SU-DHL-6 (cell line): ENCODE results near the gene THUMPD2.
A peak's percentile ranks its signal among the peaks of the same experiment; 100 is the strongest.

ENCODE experiments used
- H2AFZ ChIP-seq: fragments of 200-600 bp; sonication (generic); 2 replicates; pipeline ENCODE4 v1.6.1; 2014; ENCODE audit warnings: low read depth, mild to moderate bottlenecking, moderate library complexity, mixed read lengths, antibody characterized with exemption, low read length; ENCODE audit not compliant: severe bottlenecking
- H3F3A ChIP-seq: fragments of 200-600 bp; shearing (Covaris generic); 2 replicates; pipeline ENCODE4 v1.6.0; 2016; ENCODE audit warnings: antibody characterized with exemption, mild to moderate bottlenecking; ENCODE audit not compliant: insufficient read depth
- H3K27ac ChIP-seq: fragments of 200-600 bp; sonication (generic); 2 replicates; pipeline ENCODE4 v1.5.1; 2016; ENCODE audit warnings: low read depth, mild to moderate bottlenecking, low read length, moderate library complexity, mixed read lengths
- H3K27me3 ChIP-seq: fragments of 200-600 bp; sonication (generic), shearing (Covaris generic); 2 replicates; pipeline ENCODE4 v1.6.0; 2014; ENCODE audit warnings: mild to moderate bottlenecking, low read length
- H3K36me3 ChIP-seq: fragments of 200-600 bp; sonication (generic); 2 replicates; pipeline ENCODE4 v1.6.1; 2014; ENCODE audit warnings: mild to moderate bottlenecking, low read length, mixed read lengths
- H3K4me2 ChIP-seq: fragments of 300-600, 200-600 bp; shearing (Covaris generic), sonication (generic); 2 replicates; pipeline ENCODE4 v1.6.0; 2014; ENCODE audit warnings: low read length, low read depth, mild to moderate bottlenecking; ENCODE audit not compliant: poor library complexity, severe bottlenecking
- H3K4me3 ChIP-seq: fragments of 200-600 bp; sonication (generic); 2 replicates; pipeline ENCODE4 v1.5.1; 2014; ENCODE audit warnings: antibody characterized with exemption, low read length, mild to moderate bottlenecking, mixed read lengths; ENCODE audit not compliant: insufficient read depth, poor library complexity, severe bottlenecking
- H3K79me2 ChIP-seq: fragments of 200-600 bp; sonication (generic); 2 replicates; pipeline ENCODE4 v1.6.1; 2014; ENCODE audit warnings: mild to moderate bottlenecking, low read length, moderate library complexity; ENCODE audit not compliant: insufficient read depth
- H3K9ac ChIP-seq: fragments of 200-600 bp; sonication (generic); 2 replicates; pipeline ENCODE4 v1.7.0; 2014; ENCODE audit warnings: mild to moderate bottlenecking, low read length
- H3K9me2 ChIP-seq: fragments of 200-600 bp; sonication (generic); replicated peaks from 2 replicates; pipeline ENCODE4 v1.6.1; 2014; ENCODE audit warnings: low read length; ENCODE audit not compliant: insufficient read depth
- H3K9me3 ChIP-seq: fragments of 200-600 bp; sonication (generic); 2 replicates; pipeline ENCODE4 v1.6.1; 2014; ENCODE audit warnings: low read length, mixed read lengths; ENCODE audit not compliant: insufficient read depth
- H4K20me1 ChIP-seq: fragments of 200-600 bp; sonication (generic); 2 replicates; pipeline ENCODE4 v1.6.1; 2014; ENCODE audit warnings: low read depth, mild to moderate bottlenecking, antibody characterized with exemption, low read length, moderate library complexity, mixed read lengths
- EZH2phosphoT487 ChIP-seq: fragments of 200-600 bp; sonication (generic), shearing (Covaris generic); conservative IDR thresholded peaks from 2 replicates; pipeline ENCODE4 v1.6.1; 2018; ENCODE audit warnings: mild to moderate bottlenecking, antibody characterized with exemption, low read length, moderate library complexity, mixed read lengths
- TF ChIP-seq, protein P1 (sequence below): fragments of 200-600 bp; sonication (generic); IDR thresholded peaks from one replicate; pipeline ENCODE4 v1.5.1; 2017; ENCODE audit warnings: antibody characterized with exemption, mild to moderate bottlenecking, low read length, moderate library complexity; ENCODE audit not compliant: insufficient read depth, poor library complexity, severe bottlenecking

THUMPD2 gene, protein sequence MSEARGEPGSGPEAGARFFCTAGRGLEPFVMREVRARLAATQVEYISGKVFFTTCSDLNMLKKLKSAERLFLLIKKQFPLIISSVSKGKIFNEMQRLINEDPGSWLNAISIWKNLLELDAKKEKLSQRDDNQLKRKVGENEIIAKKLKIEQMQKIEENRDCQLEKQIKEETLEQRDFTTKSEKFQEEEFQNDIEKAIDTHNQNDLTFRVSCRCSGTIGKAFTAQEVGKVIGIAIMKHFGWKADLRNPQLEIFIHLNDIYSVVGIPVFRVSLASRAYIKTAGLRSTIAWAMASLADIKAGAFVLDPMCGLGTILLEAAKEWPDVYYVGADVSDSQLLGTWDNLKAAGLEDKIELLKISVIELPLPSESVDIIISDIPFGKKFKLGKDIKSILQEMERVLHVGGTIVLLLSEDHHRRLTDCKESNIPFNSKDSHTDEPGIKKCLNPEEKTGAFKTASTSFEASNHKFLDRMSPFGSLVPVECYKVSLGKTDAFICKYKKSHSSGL

DNA sequence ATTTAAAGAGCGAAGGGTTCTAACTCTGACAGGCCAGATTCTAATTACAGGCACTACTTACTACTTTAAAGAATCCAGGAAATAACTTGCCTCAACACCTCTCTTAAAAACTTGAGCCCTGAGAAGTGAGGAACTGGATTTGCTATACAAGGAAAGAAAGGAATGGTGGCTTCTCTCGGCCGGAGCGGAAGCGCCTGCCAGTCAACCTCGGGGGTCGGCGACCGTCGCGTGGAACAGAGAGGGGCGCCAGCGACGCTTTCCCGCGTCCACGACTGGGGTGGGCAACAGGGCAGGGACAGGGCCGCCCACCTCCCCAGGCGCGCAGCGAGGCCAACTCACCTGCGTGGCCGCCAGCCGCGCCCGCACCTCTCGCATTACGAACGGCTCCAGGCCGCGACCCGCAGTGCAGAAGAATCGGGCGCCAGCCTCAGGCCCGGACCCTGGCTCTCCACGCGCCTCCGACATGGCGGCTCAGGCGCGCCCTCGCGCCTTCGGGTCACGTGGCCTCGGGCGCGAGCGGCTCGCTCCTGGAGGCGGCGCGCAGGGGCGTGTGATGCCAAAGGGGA, at the start of gene THUMPD2:
Gene THUMPD2 (minus strand): TSS at position 484 of the 566 bp plus-strand sequence. CDS start 19 bp downstream, at position 465.
- peak within 1 kb of the TSS; percentile 93 for H3K4me2 ChIP-seq
- no peaks in the 10 kb centered on the region for H3K9me2 ChIP-seq
- peaks cover 7% of the 10 kb centered on the region for H3F3A ChIP-seq
- H3K36me3 ChIP-seq = no peaks in the 10 kb centered on the region
- no peaks in the 10 kb centered on the region for H3K9me3 ChIP-seq
- H3K4me3 ChIP-seq = peak within 1 kb of the TSS; percentile 90
- peak within 1 kb of the TSS; percentile 84 for H3K9ac ChIP-seq
- TF ChIP-seq, protein P1, sequence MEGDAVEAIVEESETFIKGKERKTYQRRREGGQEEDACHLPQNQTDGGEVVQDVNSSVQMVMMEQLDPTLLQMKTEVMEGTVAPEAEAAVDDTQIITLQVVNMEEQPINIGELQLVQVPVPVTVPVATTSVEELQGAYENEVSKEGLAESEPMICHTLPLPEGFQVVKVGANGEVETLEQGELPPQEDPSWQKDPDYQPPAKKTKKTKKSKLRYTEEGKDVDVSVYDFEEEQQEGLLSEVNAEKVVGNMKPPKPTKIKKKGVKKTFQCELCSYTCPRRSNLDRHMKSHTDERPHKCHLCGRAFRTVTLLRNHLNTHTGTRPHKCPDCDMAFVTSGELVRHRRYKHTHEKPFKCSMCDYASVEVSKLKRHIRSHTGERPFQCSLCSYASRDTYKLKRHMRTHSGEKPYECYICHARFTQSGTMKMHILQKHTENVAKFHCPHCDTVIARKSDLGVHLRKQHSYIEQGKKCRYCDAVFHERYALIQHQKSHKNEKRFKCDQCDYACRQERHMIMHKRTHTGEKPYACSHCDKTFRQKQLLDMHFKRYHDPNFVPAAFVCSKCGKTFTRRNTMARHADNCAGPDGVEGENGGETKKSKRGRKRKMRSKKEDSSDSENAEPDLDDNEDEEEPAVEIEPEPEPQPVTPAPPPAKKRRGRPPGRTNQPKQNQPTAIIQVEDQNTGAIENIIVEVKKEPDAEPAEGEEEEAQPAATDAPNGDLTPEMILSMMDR = no peak
- no peak for TF ChIP-seq EZH2phosphoT487
- peaks cover 51% of the 10 kb centered on the region for H3K79me2 ChIP-seq
- H4K20me1 ChIP-seq = 0 out of 2 replicates have a peak, but pooled peaks cover under 1% of the 10 kb centered on the region
- H3K27me3 ChIP-seq = no peaks in the 10 kb centered on the region
- peak within 1 kb of the TSS; percentile 47 for H3K27ac ChIP-seq
- peak within 1 kb of the TSS; percentile 99 for H2AFZ ChIP-seq

DNA sequence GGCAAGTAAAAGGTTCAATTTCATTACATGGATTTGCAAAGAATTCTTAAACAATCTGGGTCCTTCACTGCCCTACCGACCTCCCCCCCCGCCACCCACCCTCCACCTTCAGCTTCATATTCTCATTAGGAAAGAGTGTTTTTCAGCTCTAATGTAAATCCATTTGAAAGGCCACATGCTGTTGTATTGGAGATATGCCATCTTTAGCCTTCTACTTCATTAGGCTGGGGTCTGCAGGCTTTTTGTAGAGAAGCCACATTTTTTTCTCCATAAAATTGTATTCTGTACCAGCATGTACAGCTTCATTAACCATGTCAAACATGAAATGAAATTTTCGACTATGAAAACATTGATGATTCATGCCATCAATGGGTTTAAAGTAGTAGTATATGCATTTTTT, 42.8 kb upstream of the THUMPD2 start:
- H3K9ac ChIP-seq = no peak overlapping the region
- no peak overlapping the region for H3K4me2 ChIP-seq
- H3K27me3 ChIP-seq = no peaks in the 10 kb centered on the region
- no peak overlapping the region for H2AFZ ChIP-seq
- no peak overlapping the region for H3K4me3 ChIP-seq
- H3K27ac ChIP-seq = no peak overlapping the region
- H3K79me2 ChIP-seq = no peaks in the 10 kb centered on the region
- no peaks in the 10 kb centered on the region for H3K9me2 ChIP-seq
- H3F3A ChIP-seq = no peaks in the 10 kb centered on the region
- no peak for TF ChIP-seq EZH2phosphoT487
- TF ChIP-seq, protein P1 = no peak
- H3K9me3 ChIP-seq = no peaks in the 10 kb centered on the region
- H3K36me3 ChIP-seq = no peaks in the 10 kb centered on the region
- no peaks in the 10 kb centered on the region for H4K20me1 ChIP-seq

DNA sequence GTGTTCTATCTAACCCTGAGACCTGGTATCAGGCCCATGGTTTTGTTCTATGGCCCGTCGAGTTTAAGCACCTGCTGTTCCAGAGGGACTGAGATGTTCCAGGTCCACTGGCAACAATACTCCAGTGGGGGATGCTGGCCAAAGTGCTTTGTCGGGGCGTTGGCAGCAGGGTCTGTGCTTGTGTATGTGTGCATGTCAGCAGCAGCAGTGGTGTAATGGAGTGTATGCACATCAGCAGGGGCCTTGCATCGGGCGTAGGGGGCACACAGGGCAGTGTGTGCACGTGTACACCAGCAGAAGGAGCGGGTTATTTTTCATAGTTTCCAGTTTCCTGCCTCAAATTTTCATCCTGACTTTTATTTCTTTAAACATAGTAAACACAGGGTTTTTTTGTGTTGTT, 37.8 kb upstream of the THUMPD2 start:
- Histone ChIP-seq H3K27ac (no peak overlapping the region), H3K27me3 (no peaks in the 10 kb centered on the region), H3K36me3 (no peaks in the 10 kb centered on the region), H3F3A (no peaks in the 10 kb centered on the region), H3K9me2 (no peaks in the 10 kb centered on the region), H3K9ac (no peak overlapping the region), H3K4me3 (no peak overlapping the region), H2AFZ (no peak overlapping the region), H4K20me1 (no peaks in the 10 kb centered on the region), H3K79me2 (no peaks in the 10 kb centered on the region), H3K4me2 (no peak overlapping the region), H3K9me3 (no peaks in the 10 kb centered on the region)
- TF ChIP-seq, protein P1 = no peak
- TF ChIP-seq EZH2phosphoT487 = no peak
